GM18505 (cell line): ENCODE data around the gene TMEM18.

ENCODE experiments used
- ATAC-seq: cut with Tn5 transposase; IDR thresholded peaks from one replicate; pipeline ENCODE4 v1.9.1; 2021; ENCODE audit not compliant: unreplicated experiment
- POLR2A ChIP-seq: IDR thresholded peaks from 4 replicates; pipeline ENCODE4 v1.6.1; 2011; ENCODE audit warnings: borderline replicate concordance; ENCODE audit not compliant: insufficient read depth, insufficient read length; ENCODE audit errors: extremely low read depth

Gene TMEM18

GRCh38 chr2:634636-635388, 42.4 kb downstream of the TMEM18 start:
- ATAC-seq, result no peak
- TF ChIP-seq POLR2A, result no peak

- no peak for ATAC-seq
- TF ChIP-seq POLR2A, result no peak
Observed at GRCh38 chr2:634041-634440, 43.2 kb downstream of the TMEM18 start.

GRCh38 chr2:633371-633770, 43.8 kb downstream of the TMEM18 start:
- no peak for TF ChIP-seq POLR2A
- no peak for ATAC-seq

- TF ChIP-seq POLR2A, result no peak
- ATAC-seq, result no peak
Observed at GRCh38 chr2:632471-632870, 44.7 kb downstream of the TMEM18 start.

GRCh38 chr2:631741-632140, 45.5 kb downstream of the TMEM18 start:
- no peak for TF ChIP-seq POLR2A
- ATAC-seq, result no peak

- TF ChIP-seq POLR2A, result no peak
- ATAC-seq, result no peak
Observed at GRCh38 chr2:630451-631320, 46.5 kb downstream of the TMEM18 start.

- no peak for TF ChIP-seq POLR2A
- no peak for ATAC-seq
Observed at GRCh38 chr2:629961-630360, 47.2 kb downstream of the TMEM18 start.

- no peak for TF ChIP-seq POLR2A
- no peak for ATAC-seq
Observed at GRCh38 chr2:628651-629050, 48.6 kb downstream of the TMEM18 start.

GRCh38 chr2:627926-628560, 49.2 kb downstream of the TMEM18 start:
- ATAC-seq, result no peak

GRCh38 chr2:627340-627709, 49.9 kb downstream of the TMEM18 start:
- no peak for TF ChIP-seq POLR2A
- no peak for ATAC-seq

More at GRCh38 chr2:627926-628560, 49.2 kb downstream of the TMEM18 start:
- TF ChIP-seq POLR2A, result no peak

GRCh38 chr2:626491-627339, 50.5 kb downstream of the TMEM18 start:
- ATAC-seq, result no peak
- no peak for TF ChIP-seq POLR2A

- TF ChIP-seq POLR2A, result no peak
- ATAC-seq, result no peak
Observed at GRCh38 chr2:625415-626333, 51.5 kb downstream of the TMEM18 start.
